ENCODE results near the gene FBXW11. TPM values are rescaled to one million over a fixed set of nuclear protein-coding genes. Genes with fewer than 3 reads are reported as not detected.
"Not testable (repeated sequence)": the region's sequence is repeated elsewhere in the genome, so short reads cannot be mapped to it uniquely, and the experiment has no call there.

FBXW11 gene
- total and polyA plus RNA-seq, 3 donors from 2014 or later, result 46.3 to 61.8 (median 60.6) TPM

DNA sequence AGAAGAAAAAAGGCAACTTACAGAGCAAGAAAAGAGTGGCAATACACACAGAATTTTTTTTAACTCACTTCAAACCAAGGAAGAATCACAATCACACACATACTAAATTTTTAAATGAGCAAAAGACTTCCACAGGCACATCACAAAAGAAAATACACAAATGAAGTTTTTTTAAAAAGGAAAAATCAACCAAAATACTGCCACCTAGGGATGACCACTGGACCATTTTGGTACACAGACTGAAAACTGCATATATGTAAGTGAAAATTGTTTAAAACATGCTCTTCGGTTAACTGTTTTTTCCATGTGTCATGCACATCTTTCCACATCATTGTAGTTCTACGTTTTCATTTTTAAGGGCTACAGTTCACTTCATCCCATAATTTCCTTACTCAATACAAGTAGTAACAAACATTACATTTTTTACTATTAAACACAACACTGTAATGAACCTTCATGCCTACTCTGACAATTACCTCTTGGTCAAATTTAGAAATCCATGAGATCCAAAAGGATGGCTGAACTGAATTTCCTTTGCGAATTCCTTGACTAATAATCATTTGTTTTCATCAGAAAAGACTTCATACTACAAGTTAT lies 79.0 kb downstream of the FBXW11 start:
- intact Hi-C loops (cut with DNase I; ENCODE audit: low total_unique reads), result no loop called here
- Histone ChIP-seq H3K9me3 (no peaks in the 10 kb centered on the region), H3K4me1 (no peaks in the 10 kb centered on the region), H3K4me3 (no peak overlapping the region), H3K36me3 (ENCODE audit: low read depth, missing control alignments) (no peaks in the 10 kb centered on the region), H3K27ac (no peak overlapping the region), H3K27me3 (no peaks in the 10 kb centered on the region)
- 91 to 93% methylated on average over 3 of the region's 3 CpGs for WGBS, 2 donors
- DNase-seq, result no peak
- TF ChIP-seq, protein P1, sequence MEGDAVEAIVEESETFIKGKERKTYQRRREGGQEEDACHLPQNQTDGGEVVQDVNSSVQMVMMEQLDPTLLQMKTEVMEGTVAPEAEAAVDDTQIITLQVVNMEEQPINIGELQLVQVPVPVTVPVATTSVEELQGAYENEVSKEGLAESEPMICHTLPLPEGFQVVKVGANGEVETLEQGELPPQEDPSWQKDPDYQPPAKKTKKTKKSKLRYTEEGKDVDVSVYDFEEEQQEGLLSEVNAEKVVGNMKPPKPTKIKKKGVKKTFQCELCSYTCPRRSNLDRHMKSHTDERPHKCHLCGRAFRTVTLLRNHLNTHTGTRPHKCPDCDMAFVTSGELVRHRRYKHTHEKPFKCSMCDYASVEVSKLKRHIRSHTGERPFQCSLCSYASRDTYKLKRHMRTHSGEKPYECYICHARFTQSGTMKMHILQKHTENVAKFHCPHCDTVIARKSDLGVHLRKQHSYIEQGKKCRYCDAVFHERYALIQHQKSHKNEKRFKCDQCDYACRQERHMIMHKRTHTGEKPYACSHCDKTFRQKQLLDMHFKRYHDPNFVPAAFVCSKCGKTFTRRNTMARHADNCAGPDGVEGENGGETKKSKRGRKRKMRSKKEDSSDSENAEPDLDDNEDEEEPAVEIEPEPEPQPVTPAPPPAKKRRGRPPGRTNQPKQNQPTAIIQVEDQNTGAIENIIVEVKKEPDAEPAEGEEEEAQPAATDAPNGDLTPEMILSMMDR (IDR thresholded peaks at IDR 0.05), result no peak
- TF ChIP-seq POLR2A (IDR thresholded peaks at IDR 0.05), result no peak

DNA sequence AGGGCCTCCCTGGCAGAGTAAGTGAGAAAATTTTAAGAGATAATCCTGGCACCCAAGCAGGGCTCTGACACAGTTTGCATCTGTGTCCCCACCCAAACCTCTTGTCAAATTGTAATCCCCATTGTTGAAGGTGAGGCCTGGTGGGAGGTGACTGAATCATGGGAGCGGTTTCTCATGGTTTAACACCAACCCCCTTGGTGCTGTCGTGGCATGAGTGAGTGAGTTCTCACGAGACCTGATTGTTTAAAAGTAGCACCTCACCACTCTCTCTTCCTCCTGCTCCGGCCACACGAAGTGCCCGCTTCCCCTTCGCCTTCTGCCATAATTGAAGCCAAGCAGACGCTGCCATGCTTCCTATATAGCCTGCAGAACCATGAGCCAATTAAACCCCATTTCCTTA lies 80.1 kb downstream of the FBXW11 start:
- no peaks in the 10 kb centered on the region for H3K36me3 ChIP-seq (ENCODE audit: low read depth, missing control alignments)
- intact Hi-C loops (cut with DNase I; ENCODE audit: low total_unique reads), result no loop called here
- DNase-seq, result no peak
- H3K4me1 ChIP-seq, result no peaks in the 10 kb centered on the region
- H3K27me3 ChIP-seq, result no peaks in the 10 kb centered on the region
- TF ChIP-seq POLR2A (IDR thresholded peaks at IDR 0.05), result no peak
- TF ChIP-seq, protein P1 (IDR thresholded peaks at IDR 0.05), result no peak
- no peaks in the 10 kb centered on the region for H3K9me3 ChIP-seq
- H3K27ac ChIP-seq, result no peak overlapping the region
- no peak overlapping the region for H3K4me3 ChIP-seq
- 87 to 94% methylated on average over 8 of the region's 8 CpGs for WGBS, 2 donors

DNA sequence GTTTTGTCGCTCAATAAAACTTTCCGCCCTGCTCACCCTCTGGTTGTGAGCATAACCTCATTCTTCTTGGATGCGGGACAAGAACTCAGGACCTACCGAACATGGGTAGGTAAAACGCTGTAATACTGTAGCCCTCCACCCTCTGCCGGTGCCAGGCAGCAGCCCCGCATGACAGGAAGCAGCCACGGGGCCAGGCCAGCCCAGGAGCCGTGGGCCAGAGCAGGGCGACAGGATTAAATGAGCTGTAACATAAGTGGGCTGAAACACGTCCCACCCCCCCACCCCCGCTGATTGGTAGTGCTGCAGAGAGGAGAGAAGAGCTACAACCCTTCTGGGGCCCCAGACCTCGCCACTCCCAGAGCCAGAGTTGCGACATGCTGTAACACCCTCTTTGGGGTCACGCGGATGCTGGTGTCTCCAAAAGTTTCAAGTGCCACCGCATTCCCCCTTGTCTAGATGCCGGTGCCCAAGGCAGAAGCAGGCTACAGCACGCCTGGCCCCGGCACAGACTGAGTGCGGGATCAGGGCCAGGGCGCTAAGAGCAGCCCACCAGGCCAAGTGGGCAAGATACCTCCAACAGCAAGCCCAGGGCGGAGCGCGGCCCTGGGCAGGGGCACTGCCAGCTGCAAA lies 81.8 kb downstream of the FBXW11 start:
- no peaks in the 10 kb centered on the region for H3K4me1 ChIP-seq
- H3K9me3 ChIP-seq, result no peaks in the 10 kb centered on the region
- no peak for DNase-seq
- no peaks in the 10 kb centered on the region for H3K36me3 ChIP-seq (ENCODE audit: low read depth, missing control alignments)
- TF ChIP-seq POLR2A (IDR thresholded peaks at IDR 0.05), result no peak
- TF ChIP-seq, protein P1 (IDR thresholded peaks at IDR 0.05), result no peak
- H3K4me3 ChIP-seq, result no peak overlapping the region
- no peaks in the 10 kb centered on the region for H3K27me3 ChIP-seq
- H3K27ac ChIP-seq, result no peak overlapping the region
- WGBS, 2 donors, result 95 to 97% methylated on average over 17 to 25 of the region's 25 CpGs
- intact Hi-C loops (cut with DNase I; ENCODE audit: low total_unique reads), result no loop called here

DNA sequence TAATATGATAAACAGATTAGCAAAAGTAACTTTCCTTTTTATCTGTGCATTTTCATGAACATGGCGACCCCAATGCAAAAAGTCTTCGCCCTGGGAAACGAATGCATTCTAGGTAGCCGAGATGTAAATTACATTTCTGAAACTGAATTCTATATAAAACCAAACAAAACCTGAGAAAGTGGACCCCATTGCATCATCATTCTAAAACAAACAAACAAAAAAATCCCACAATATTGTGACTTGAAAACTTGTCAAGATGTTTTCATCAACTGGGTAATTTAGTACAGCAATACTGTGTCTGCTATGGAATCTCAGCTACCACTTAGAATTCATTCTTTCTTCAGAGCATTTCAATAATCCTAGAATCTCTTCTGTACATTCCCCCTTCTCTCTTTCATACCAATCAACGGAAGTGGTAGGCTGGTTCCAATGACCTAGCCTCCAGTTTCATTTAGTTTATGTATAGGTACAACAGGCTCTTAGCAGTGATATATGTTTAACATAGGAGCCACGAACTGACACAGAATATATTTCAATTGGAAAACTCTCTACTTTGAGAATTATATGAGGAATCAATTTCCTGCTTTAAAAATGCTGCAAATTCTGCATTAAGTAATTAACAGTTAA lies 85.6 kb downstream of the FBXW11 start:
- H3K27ac ChIP-seq, result no peak overlapping the region
- intact Hi-C loops (cut with DNase I; ENCODE audit: low total_unique reads), result no loop called here
- no peaks in the 10 kb centered on the region for H3K9me3 ChIP-seq
- DNase-seq, result no peak
- 94 to 95% methylated on average over 6 of the region's 6 CpGs for WGBS, 2 donors
- no peaks in the 10 kb centered on the region for H3K27me3 ChIP-seq
- no peaks in the 10 kb centered on the region for H3K36me3 ChIP-seq (ENCODE audit: low read depth, missing control alignments)
- TF ChIP-seq POLR2A (IDR thresholded peaks at IDR 0.05), result no peak
- TF ChIP-seq, protein P1 (IDR thresholded peaks at IDR 0.05), result no peak
- no peak overlapping the region for H3K4me3 ChIP-seq
- no peaks in the 10 kb centered on the region for H3K4me1 ChIP-seq

DNA sequence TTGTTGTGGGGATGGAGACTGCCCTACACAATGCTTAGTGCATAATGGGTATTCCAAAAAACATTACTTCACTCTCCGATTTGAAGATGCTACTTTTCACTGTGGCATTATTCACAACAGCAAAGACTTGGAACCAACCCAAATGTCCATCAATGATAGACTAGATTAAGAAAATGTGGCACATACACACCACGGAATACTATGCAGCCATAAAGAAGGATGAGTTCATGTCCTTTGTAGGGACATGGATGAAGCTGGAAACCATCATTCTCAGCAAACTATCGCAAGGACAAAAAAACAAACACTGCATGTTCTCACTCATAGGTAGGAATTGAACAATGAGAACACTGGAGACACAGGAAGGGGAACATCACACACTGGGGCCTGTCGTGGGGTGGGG lies 90.7 kb downstream of the FBXW11 start:
- intact Hi-C loops (cut with DNase I; ENCODE audit: low total_unique reads), result loop anchor here (10.0 kb wide), 1 partner anchor 129 kb away; no protein-coding TSS in a partner anchor
- not testable (repeated sequence) for H3K4me3 ChIP-seq; H3K27ac ChIP-seq; H3K9me3 ChIP-seq; H3K27me3 ChIP-seq; H3K36me3 ChIP-seq (ENCODE audit: low read depth, missing control alignments); DNase-seq; H3K4me1 ChIP-seq
- WGBS, 2 donors, result 91 to 93% methylated on average over 4 of the region's 4 CpGs
